Heart left ventricle (tissue), 13 donors: ENCODE measurements around the gene MMRN2.

Experiments
- POLR2A ChIP-seq, 2 donors: fragments of 450-650 bp; IDR thresholded peaks; one replicate each; pipeline ENCODE4 v1.6.1; 2017; ENCODE audit warnings: antibody characterized with exemption in 2 of 2, mild to moderate bottlenecking in 2 of 2, moderate library complexity in 2 of 2
- TF ChIP-seq, protein P1 (sequence below), 12 donors: fragments of 200-600 bp; sonication (generic) in 4 of 12; IDR thresholded peaks; one replicate each; pipeline versions ENCODE4 v1.5.0 to v1.8.0; 2018 to 2022; ENCODE audit warnings: antibody characterized with exemption in 12 of 12, mild to moderate bottlenecking in 5 of 12
- donor health status: ischemic (EF 13 %, LVEDD 7.1; RV severe dilation, severe dysfunction).
- donor health status: DM: no; HTN: yes; CAD: no.
- donor health status: DM: no; HTN: no; CAD: no.
- donor health status: ischemic (EF 25% LVEDD 6.9; RV normal size, moderate dysfunction).
- donor health status: ischemic (EF 25% LVEDD 5.7; RV mildly dilated, moderate dysfunction).
- donor health status: ischemic (EF 35%, LVEDD 5.7; RV mildly dilated, moderate dysfunction).
- donor health status: nonischemic (EF 11% LVEDD 7.7; RV severe dilation, severe dysfunction).
- donor health status: DM: yes; HTN: yes; CAD: no.
- donor health status: PGD.
- donor health status: ischemic (EF 29% LVEDD 5.4; RV normal size, mild dysfunction).
- donor health status: nonischemic (EF 23%, LVEDD 6.1; RV moderate dilation, normal function).

DNA sequence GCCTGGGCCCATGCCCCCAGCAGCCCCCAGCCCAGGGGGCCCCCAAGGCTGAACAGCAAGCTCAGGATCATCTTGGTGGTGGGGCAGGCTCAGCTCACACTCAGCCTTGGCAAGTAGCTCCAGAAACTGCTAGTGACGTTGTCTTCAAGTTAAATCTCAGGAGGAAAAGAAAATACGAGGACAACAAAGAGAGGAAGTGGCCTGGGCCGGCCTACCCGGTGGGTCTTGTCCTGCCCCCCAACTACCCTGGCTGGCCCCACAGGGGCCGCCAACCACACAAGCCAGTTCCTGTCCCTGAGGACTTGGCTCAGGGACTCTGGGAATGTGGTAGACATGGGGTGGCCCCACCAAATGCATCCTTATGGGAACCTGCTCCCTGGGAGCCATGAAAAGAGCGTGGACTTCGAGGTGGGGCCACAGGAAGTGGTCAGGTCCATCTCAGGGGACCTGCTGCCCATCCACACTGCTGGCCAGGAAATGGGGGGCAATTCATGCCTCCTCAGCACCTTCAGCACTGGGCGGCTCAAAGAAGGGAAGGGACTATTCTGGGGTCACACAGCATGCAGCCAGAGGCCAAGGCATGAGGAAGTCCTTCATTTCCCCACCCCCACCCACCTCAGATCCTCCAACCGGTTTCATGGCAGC is at the start of gene MMRN2:
- TF ChIP-seq, protein P1, sequence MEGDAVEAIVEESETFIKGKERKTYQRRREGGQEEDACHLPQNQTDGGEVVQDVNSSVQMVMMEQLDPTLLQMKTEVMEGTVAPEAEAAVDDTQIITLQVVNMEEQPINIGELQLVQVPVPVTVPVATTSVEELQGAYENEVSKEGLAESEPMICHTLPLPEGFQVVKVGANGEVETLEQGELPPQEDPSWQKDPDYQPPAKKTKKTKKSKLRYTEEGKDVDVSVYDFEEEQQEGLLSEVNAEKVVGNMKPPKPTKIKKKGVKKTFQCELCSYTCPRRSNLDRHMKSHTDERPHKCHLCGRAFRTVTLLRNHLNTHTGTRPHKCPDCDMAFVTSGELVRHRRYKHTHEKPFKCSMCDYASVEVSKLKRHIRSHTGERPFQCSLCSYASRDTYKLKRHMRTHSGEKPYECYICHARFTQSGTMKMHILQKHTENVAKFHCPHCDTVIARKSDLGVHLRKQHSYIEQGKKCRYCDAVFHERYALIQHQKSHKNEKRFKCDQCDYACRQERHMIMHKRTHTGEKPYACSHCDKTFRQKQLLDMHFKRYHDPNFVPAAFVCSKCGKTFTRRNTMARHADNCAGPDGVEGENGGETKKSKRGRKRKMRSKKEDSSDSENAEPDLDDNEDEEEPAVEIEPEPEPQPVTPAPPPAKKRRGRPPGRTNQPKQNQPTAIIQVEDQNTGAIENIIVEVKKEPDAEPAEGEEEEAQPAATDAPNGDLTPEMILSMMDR (IDR thresholded peaks at IDR 0.05), result no peak
- peak in 1 of 2 donors; percentile 41 for TF ChIP-seq POLR2A (IDR thresholded peaks at IDR 0.05)
